ENCODE results near the gene RTKN2.

The RTKN2 gene

DNA sequence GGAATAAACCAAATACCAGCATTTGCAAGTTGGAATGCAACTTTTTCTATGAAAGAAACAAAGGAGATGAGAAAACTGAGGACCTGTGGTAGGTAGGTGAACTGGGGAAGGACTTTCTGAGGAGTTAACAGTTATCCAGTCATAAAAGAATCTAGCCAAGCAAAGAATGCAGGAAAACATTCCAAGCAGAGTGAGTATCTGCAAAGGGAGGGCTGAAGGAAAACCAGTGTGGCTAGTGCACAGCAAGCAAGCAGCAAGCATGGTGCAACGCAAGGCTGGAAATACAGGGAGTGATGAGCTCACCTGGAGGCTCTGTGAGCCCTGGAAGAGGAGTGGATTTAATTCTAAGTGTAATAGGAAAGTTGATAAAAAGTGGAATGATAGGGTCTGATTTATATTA is 44.0 kb downstream of the RTKN2 start:
- no peak for DNase-seq (ENCODE audit: low spot score)

DNA sequence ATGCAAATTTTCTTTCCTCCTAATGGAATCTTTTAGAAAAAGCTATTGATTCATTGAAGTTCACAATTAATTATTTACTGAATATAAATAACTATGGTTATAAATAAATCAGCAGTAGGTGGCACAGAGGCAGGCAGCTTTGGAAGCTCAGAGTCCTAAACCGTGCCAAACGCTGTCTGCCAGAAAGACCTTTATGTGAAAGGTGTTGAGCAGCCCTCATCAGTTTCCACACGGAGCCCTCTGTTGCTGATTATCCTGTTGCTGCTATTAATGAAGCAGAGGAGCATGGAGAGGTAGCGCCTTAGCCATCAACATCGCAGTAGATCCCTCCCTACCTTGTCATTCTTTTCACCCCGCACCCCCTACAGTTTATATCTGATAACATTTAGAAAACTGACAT is 51.0 kb downstream of the RTKN2 start:
- no peak for DNase-seq (ENCODE audit: low spot score)

DNA sequence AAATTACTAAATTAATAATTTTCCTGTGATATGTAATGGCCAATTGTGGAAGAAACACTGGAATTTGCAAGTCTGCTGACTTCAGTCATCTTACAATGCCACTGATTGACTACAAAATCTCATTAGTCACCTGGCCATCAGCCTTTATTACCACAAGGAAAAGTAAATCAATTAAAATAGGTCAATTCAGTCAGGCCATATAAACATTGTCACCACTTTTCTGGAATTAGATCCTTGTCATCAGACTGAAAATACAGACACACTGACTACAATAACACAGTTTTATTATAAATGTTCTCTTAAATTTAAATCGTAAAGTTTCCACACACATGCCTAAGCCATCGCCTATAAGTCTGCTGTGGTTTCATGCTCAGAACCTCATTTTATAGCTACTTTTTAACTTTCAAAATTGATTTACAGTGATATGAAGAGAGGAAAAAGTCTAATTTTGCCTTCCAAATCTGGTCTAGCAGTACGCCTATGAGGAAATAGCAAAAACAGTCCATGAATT is 54.2 kb downstream of the RTKN2 start:
- no peak for DNase-seq (ENCODE audit: low spot score)

DNA sequence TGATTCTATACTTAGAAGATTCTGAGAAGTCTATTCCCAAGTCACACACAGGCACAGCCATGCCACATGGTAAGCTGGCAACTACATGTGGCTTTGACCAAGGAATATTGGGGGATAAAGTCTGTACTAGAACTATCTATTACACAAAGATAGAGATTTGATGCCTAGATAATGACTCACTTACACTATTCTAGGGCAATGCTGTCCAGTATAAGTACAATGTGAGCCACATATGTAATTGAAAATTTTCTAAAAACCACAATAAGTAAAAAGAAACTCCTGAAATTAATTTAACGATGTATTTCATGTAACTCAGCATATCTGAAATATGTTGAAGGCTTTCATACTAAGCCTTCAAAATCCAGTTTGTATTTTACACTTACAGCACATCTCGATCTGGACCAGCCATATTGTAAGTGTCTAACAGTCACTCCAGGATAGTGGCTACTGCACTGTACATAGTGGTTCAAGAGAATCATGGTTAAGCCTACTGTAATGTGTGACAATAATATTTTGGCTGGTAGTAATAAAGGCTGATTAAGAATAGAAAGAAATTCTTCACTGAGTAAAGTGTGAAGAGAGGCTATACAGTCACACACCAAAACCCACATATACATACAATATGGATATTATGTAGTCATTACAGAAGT is 62.8 kb downstream of the RTKN2 start:
- no peak for DNase-seq (ENCODE audit: low spot score)

DNA sequence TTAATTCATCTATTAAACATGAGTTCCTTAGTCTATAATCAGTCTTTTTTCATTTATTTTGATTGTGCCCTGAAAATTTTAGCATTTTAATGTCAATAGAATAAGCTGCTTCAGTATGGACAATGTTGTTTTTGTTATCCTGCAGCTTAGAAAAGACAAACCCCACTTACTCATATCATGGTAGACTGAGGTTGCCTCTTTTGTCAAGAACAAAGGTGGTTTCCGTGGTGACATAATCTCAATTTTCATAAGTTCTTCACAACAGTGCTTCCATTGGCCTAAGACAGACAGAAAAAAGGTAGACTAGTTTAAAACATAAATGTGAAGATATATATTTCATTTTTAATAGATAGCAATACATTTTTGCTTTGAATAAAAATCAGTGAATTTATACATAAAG is 69.1 kb downstream of the RTKN2 start:
- DNase-seq (ENCODE audit: low spot score) = no peak

DNA sequence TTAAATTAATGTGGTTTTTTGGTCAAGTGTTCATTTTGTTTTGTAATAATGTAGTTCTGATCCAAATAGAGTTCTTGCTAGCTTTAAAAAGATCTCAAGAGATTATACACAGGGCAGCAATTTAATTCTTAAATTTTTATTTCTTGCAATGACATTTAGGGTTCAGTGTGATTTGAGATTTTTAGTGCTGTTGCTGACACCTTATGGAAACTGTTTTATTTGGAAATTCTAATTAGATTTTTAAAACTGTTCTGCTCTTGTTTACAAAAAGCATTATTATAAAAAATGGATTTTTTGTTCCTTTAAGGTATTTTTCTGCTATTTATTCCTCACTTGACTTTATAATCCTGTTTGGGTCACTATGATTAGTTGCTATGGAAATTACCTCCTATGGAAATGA is 72.1 kb downstream of the RTKN2 start:
- peak; percentile 13 for DNase-seq (ENCODE audit: low spot score)

DNA sequence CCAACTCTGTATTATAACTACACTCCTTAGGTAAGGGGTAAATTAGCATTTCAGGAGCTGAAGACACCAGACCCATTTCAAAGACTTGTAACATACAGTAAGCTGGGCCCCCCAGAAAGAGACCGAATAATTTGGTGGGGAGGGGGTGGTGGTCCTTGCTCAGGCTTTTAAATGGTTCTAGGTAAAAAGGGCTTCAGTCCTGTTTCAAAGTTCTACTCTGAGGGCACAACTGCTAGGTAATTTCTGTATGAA is 73.0 kb downstream of the RTKN2 start:
- no peak for DNase-seq (ENCODE audit: low spot score)

DNA sequence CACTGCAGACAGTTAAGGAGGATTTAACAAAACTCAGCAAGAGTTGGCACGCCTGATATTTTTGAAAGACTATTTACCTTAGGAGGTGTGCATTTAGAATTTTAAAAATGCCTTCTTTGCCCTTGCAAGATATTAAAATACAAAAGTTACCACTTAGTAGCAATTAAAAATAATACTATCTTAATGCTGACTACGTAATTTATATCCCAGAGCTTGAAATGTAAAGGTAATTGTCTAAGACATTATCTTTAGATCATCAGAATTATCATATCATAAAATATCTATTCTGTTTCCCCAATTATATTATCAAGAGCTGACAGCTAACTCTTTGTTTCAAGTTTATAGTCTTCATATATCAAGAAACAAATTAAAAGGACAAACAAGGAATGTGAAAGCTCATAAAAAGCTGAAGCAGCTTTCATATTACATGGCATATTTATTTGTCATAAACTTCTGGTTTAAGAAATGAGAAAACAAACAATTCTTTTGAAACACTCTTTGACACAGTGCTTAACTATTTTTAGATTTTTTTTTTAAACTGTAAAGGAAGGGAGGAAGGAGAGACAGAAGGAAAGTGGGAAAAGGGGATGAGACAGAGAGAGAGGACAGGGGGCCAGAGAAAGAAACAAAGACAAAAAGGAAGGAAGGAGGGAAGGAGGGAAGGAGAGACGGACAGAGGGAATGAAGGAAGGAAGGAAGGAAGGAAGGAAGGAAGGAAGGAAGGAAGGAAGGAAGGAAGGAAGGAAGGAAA is 73.5 kb downstream of the RTKN2 start:
- no peak for DNase-seq (ENCODE audit: low spot score)

DNA sequence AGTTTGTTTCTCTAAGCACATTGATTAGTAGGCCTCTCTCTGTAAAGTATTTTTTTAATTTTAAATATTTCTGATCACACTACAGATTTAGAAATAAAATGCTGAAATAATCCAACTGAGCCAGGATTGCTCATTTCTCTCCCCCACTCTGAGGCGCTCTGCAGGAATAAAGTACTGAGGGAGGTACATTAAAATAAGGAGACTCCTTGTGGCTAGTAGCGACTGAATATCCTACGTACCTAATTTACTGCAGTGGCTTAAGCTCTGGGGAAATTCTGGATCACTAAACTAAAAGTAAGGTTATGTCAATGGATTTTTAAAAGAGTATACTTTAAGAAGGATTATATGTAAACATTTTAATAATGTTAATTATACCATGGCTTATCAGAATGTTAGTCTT is 75.2 kb downstream of the RTKN2 start:
- DNase-seq (ENCODE audit: low spot score) = no peak

DNA sequence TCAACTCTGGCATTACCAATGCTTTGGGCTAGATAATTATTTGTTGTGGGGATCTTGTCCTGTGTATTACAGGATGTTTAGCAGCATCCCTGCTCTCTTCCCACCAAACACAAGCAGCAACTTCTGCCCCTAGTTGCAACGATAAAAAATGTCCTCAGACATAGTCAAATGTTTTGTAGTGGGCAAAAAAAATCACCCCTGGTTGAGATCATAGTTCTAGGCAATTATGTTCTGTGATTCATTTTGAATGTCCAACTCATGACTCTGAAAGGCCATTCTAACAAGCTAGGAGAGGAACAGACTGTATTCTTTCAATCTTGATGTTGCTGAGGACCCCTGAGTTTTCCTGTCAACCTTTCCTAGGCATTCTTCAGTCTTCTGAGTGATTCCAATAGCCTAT is 79.5 kb downstream of the RTKN2 start:
- DNase-seq (ENCODE audit: low spot score) = no peak

DNA sequence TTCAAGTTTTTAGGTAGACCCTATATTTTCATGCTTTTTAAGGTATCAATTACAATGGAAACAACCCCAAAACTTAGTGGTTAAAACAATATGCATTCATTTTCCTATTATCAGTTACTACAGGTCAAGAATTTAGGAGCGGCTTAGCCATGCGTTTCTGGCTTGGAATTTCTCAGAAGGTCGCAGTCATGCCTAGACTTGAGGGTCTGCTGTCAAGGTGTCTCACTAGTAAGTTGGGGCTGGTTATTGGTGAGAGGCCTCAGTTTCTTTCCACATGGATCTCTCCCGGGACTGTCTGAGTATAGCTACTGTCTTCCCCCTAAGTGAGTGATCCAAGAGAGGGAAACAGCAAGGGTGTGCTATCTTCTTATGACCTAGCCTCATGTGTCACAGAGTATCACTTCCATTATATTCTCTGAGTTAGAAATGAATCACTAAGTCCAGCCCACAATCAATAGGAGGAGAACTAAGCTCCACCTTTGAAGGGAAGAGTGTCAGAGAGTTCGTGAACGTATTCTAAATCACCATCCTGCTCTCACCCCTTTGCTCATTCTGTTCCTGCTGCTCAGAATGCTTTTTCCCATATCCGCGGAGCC is 80.5 kb downstream of the RTKN2 start:
- no peak for DNase-seq (ENCODE audit: low spot score)

DNA sequence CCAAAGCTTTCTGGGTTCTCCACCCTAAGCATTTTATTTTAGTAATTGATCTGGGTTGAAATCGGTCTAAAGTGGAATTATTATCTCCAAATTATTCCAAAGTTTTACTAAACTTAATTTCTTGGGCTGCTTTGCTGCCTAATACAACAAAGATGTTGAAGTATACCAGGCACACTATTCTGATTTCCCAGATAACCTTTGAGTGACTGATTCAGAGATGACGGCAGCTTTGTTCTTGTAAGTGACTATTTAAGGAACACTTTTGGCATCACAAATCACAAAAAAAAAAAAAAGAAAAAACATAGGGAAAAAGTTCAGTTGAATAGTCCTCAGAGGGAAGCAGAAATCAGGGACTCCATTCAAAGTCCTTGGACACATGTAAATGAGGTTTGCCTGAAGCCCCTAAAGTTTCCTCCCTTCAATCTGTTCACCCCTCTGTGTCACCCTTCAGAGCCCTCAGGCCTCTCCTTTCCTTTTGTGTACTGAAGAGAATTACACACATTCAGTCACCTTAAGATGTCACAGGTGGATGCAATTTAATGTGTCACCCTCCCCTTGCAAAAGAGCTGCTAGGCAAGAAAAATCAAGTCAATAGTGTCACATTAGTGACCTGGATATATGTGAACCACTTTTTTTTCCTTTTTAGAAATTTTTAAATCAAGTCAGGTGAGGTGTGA is 81.5 kb downstream of the RTKN2 start:
- DNase-seq (ENCODE audit: low spot score) = no peak

DNA sequence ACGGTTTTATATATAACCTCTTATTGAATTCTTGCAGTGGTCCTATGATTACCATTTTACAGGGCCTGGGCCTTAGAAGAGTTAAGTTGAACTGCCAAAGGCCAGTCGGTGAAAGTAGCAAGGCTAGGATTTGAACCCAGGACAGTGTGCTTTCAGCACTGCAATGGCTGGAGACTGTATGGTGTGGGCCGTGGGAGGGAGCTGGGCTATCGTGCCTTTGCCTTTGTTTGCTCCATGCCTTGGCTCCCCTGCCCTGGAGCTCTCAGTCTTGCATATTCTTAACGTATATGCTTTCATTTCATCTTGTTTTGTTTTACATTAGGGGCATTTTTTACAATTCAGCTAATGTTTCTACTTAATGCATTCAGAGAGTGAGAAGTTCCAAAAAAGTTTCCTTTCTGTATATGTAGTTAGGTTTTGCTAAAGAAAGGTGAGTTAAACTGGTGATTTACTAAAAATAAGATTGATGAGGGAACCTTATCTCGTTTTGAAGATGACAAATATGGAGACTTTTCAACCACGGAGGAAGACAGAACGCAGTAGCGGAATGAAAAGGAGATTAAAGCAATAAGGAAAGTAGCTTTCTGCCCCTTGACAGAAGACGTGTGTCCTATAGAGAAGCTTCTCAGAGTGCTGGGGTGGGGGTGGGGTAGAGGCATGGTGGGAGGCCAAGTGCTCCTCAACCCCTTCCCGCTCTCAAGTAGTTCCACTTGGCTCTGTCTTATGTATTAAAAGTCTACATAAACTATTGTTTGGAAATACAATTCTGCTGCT is 82.5 kb downstream of the RTKN2 start:
- no peak for DNase-seq (ENCODE audit: low spot score)

DNA sequence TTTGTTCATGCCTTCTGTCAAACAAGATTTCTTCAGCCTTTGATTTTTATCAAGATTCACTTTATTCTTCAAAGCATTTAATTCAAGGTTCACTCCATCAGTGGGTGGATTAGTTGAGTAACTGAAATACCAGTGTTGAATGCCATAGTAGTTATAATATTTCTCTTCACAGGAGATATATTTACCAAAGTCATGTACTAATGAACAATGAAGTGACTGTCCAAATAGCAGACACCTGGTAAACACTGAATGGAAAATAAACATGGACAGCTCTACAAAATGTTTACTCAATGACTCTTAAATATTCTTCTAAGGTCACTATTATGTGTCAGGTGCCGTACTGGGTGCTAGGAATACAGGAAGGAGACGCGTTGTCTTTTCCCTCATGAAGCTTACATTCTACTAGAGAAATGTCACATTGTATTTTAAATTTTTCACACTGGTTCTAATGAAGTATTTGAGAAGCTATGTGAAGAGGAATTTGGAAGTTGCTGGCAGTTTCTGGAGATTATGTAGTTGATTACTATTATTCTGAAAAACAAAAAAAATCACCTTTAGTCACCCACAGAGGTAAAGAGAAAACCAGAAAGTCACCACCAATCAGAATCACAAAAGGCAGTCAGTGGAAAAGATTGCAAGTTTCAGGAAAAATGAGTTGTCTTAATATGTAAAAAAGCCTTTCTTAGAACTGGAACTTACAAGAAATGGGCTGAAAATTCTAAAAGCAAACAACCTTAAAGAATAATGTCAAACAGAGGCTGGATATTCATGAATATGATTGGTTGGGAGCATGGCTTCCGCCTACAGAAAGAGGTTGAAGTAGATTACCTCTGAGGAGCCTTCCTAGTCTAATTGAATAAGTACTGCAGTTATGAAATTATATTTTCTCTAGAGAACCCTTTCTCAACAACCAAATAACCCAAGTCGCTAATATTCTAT is 84.5 kb downstream of the RTKN2 start:
- DNase-seq (ENCODE audit: low spot score) = no peak

DNA sequence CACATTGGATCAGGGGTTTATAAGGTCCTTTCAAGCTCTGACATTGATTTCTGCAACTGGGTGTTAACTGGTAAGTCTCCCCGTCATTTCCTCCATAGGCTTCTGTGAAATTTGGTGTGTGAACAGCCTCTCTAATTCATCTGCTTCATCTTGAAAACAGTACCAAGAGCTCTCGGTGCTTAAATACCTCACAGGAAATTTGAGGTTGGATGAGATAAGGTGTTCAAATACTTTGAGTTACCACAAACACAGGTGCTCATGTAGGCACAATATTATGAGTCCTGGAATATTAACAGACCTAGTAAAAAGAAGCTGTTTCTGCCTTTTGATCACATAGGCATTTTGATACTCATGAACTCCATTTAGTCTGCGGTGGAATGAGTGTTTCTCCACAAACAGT is 85.2 kb downstream of the RTKN2 start:
- no peak for DNase-seq (ENCODE audit: low spot score)

DNA sequence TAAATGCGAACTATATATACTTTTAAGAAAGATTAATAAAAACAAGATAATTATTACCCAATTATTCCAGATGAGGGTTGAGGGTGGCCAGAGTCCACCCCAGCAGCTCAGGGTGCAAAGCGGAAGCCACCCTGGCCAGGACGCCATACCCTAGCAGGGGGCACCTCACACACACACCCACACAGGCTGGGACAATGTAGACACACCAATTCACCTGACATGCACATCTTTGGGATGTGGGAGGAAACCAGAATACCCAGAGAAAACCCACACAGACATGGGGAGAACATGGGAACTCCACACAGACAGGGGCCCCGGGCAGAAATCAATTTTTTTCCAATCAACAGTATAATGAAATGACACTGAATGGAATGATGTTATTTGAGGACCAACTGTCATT is 86.0 kb downstream of the RTKN2 start:
- no peak for DNase-seq (ENCODE audit: low spot score)

DNA sequence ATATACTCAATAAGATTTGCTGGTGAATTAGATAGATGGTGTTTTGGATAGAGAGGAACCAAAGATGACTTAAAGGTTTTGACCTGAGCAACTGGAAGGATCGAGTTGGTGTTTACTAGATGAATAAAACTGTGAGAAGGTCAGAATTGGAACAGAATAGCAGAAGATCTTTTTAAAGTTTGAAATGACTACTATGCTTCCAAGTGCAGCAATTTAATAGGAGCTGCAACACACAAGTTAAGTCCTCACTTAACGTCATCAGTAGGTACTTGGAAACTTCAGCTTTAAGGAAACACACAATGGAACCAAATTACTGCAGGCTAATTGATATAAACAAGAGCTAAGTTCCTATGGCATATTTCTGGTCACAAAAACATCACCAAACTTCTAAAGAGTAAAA is 86.5 kb downstream of the RTKN2 start:
- no peak for DNase-seq (ENCODE audit: low spot score)

DNA sequence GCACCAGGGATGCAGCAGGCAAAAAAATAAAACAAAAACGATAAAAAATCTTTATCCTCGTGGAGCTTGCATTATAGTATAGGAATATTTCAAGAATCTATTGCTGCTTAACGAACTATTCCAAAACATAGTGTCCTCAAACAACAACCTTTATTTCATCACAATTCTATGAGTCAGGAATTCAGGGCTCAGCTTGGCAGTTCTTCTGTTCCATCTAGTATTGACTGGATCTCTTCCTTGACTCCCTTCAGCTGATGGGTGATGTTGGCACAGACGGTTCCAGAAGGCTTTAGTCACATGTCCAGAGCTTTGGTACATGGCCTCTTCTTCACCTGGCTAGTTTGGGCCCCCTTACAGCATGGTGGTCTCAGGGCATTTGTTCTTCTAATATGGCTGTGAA is 88.0 kb downstream of the RTKN2 start:
- no peak for DNase-seq (ENCODE audit: low spot score)

DNA sequence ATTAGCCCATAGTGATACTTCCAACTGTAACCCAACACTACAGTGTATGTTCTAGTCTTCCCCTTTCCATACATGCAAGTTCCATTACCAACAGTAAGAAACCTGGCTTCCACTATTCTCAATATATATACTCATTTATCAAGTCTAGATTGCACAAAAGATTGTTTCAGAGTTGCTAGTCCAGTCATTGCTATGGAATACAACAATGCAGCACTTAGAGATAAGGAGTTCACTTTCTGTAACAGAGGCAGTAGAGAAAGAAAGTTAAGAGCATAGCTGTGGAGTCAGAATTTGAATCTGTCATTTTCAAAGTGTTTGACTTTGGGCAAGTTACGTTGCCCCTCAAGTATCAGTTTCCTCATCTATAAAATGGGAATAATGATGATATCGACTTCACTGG is 90.1 kb downstream of the RTKN2 start:
- DNase-seq (ENCODE audit: low spot score) = no peak

DNA sequence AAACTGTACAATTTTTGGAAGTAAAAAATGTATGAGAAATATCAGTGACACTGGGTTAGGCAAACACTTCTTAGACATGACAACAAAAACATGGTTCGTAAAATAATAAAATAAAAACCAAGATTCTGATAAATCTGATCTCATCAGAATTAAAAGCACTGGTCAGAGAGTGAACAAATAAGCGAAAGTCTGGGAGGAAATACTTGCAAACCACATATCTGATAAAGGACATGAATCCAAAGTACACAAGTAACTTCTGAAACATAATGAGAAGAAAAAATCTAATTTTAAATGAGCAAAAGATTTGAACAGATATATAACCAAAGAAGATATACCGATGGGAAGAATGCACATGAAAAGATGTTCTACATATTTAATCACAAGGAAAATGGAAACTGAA is 91.5 kb downstream of the RTKN2 start:
- no peak for DNase-seq (ENCODE audit: low spot score)

DNA sequence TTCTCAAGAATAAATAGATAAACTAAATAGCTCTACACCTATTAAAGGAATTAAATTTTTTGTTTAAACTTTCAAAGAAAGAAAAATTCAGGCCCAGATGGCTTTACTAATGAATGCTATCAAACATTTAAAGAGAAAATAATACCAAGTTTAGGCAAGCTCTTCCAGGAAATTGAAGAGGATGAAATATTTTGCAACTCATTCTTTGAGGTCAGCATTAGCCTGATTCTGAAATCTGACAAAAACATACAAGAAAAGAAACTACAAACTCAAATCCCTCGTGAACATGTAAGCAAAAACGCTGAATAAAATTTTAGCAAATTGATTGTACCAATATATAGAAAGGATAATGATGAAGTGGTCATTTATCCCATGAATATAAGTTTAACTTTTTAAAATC is 93.4 kb downstream of the RTKN2 start:
- no peak for DNase-seq (ENCODE audit: low spot score)

Measured in globus pallidus (tissue), 1 donor.